NCI-H774 (cell line): Measurements from ENCODE around the gene OR51B6.
"Not testable (repeated sequence)": the region's sequence is repeated elsewhere in the genome, so short reads cannot be mapped to it uniquely, and the experiment has no call there.

Experiments
- DNase-seq: peaks from one replicate; lab custom pipeline; 2025; lab: John Stamatoyannopoulos, UW

OR51B6 gene, protein sequence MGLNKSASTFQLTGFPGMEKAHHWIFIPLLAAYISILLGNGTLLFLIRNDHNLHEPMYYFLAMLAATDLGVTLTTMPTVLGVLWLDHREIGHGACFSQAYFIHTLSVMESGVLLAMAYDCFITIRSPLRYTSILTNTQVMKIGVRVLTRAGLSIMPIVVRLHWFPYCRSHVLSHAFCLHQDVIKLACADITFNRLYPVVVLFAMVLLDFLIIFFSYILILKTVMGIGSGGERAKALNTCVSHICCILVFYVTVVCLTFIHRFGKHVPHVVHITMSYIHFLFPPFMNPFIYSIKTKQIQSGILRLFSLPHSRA

DNA sequence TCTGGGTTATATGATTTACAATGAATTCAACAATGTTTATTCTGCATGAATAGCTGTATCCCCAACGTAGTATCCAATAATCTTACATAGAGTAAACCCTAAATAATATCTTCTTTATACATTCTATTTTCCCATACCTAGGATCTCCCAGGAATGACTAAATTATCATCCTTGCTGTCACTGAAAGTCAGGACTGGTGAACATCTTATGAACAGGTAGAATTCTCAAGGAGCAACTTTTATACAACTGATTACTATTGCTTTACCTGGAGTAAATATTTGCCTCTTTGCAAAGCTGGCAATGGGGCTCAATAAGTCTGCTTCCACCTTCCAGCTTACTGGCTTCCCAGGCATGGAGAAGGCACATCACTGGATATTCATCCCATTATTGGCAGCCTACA is at the start of gene OR51B6:
OR51B6 (plus strand) TSS at position 301 of the 400 bp plus-strand sequence; CDS start at position 301, 0 bp downstream.
- no peak for DNase-seq

DNA sequence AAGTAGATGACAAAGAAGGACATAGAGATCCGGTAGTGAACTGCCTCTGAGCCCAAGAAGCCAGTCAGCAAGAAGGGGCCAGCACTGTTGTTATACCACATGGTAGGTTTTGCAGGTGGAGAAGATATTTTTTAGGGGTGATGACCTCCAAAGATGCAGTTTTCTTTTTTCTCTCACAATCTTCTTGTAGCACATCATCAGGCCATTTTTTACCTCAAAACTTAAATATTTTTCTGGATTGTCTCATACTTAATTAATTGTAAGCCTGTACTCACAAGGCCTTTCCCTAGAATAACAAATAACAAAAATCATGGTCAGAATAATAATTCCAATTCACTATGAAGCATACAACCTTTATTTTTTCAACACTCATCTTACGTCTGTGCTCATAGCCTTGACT is 49.5 kb upstream of the OR51B6 start, which contains the start of gene OR51B4:
OR51B4 (minus strand) TSS at position 101 of the 400 bp plus-strand sequence; CDS start at position 101, 0 bp downstream.
- no peak for DNase-seq

DNA sequence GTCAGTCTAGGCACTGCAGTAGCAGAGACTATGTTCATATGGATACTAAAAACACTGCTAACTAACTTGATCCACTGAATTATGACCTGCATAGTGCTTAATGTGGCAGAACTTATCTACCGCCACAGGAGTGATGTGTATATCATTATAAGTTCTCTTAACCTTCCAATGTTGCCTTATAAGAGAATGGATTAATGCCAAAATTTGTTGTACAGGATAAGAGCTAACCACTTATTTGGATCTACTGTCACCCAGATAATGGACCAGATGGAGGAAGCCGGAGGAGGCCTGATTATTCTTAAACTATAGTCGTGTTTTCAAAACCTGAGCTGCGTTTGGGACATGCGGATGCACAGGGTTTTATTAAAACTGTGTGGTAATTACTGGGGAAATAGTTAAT is 47.7 kb upstream of the OR51B6 start:
- no peak for DNase-seq

DNA sequence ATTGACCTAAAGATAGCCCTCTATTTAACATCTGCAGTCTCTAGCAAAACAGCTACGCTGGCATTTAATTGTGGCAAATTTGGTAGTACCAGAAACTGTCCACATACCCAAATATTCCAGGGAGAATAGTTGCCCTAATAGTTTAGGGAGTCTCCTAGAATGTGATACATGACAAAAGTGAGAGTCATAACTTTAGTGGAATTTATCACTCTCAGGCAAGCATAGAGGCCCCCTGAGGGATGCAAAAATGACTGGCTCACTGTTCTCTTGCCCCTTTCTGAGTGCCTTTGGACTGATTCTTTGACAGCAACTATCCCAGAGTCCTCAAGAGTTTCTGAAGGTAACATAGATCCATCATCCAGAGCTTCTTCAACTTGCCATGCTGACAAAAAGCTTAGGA is 47.3 kb upstream of the OR51B6 start:
- DNase-seq = no peak

DNA sequence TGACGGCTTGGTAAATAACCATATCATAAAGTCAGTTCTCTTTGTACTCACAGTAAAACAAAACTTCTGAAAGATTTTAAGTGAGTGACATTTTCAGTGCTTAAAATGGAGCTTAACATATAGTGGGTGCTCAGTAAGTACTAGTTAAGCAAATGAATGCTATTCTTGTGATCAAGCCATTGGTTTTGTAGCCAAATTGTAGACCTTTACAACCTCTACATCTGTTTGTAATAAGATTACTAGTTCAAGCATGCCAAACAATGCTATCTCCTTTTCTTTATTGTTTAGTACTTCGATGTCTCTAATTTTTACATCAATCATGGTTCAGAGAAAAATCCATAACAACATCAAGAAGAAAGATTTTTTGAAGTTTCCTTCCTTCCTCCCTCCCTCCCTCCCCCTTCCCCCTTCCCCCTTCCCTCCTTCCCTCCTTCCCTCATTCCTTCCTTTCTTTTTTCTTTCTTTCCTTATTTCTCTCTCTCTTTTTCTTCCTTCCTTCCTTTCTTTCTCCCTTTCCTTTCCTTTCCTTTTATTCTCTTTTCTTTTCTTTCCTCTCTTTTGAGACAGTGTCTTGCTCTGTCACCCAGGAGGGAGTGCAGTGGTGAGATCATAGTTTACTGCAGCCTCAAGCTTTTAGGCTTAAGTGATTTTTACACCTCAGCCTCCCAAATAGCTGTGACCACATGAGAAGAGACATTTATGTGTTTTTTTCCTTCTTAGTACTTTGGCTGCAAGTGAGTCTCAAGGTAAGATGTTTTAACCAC is 43.9 kb upstream of the OR51B6 start:
- DNase-seq = no peak

DNA sequence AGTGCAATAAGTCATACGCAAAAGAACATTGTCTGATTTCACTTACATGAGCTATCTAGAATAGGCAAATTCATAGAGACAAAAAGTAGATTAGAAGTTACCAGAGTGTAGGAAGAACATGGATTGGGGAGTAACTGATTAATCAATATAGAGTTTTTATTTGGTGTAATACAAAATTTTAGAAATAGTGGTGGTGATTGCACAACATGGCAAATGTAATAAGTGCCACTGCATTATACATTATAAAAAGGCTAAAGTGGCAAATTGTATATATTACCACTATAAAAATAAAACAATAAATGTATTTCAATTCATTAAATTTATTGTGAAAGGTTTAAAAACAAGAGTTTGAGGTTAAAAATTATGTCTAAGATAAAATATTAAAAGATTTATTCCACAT is 40.9 kb upstream of the OR51B6 start:
- no peak for DNase-seq

DNA sequence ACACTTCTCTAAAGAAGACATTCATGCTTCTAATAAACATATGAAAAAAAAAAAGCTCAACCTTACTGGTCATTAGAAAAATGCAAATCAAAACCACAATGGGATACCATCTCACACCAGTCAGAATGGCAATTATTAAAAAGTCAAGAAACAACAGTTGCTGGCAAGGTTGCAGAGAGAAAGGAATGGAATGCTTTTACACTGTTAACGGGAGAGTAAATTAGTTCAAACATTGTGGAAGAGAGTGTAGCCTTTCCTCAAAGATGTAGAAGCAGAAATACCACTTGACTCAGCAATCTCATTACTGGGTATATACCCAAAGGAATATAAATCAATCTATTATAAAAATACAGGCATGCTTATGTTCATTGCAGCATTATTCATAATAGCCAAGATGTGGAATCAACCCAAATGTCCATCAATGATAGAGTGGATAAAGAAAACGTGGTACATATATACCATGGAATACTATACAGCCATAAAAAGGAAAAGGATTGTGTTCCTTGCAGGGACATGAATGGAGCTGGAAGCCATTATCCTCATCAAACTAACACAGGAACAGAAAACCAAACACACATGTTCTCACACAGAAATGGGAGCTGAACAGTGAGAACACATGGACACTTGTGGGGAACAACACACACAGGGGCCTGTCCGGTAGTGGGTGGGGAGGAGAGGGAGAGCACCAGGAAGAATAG is 37.8 kb upstream of the OR51B6 start:
- DNase-seq = not testable (repeated sequence)

DNA sequence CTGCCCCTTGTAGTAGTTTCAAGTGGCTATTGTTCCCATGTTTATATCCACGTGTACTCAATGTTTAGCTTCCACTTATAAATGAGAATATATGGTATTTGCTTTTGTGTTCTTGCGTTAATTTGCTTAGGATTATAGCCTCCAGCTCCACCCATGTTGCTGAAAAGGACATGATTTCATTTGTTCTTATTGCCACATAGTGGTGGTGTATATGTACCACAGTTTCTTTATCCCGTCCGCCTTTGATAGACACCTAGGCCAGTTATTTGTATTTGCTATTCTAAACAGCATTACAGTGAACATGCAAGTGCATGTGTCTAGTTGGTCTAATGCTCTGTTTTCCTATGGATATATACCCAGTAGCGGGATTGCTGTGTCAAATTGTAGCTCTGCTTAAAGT is 34.0 kb upstream of the OR51B6 start:
- DNase-seq = no peak

DNA sequence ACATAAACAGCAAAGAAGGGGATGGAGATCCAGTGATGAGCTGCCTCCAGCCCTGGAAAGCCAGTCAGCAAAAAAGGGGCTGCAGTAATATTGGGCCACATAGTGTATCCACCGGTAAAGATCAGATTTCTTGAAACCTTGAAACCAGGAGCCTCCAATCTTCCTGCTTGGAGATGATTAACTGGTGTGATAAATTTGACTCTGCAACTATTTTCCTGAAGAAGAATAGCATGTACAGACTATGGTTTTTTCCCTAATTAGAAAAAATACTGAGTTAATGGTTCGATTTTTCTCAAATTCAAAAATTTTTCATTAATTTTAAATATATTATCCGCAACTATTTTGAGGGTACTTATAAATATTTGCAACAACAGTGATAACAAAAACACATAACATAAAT is 27.1 kb upstream of the OR51B6 start, which contains the start of gene OR51B2:
OR51B2 (minus strand) TSS at position 101 of the 400 bp plus-strand sequence; CDS start at position 101, 0 bp downstream.
- DNase-seq = no peak

DNA sequence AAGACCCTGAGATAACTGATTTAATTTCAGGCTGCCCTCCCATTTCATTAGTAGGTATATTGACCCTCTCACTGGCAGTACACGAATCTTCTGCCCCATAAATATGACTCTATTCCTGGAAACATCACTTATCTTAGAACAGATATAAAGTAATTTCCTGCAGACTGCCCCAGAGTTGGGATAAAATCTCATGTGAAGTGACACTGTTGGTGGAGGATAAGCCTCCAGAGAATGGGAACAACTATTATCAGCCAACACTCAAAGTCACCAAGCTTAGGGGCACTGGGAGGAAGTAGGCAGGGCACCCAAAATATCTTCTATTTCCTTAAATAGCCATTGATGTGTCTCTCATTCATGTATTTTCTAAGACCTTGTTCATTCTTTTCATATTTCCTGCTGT is 16.1 kb upstream of the OR51B6 start:
- DNase-seq = no peak

DNA sequence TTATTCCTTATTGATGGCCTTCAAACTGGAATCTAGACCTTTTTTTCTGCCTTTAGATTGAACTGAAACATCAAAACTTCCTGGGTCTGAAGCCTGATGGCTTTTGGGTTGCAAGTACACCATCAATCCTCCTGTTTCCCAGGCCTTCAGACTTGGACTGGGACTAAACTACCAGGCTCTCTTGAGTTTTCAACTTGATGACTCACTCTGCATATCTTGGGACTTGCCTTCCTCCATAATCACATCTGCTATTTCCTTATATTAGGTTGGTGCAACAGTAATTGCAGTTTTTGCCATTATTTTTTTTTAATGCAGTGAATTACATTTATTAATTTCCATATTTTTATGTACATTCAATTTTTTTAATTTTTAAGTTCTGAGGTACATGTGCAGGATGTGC is 15.0 kb upstream of the OR51B6 start:
- DNase-seq = no peak

DNA sequence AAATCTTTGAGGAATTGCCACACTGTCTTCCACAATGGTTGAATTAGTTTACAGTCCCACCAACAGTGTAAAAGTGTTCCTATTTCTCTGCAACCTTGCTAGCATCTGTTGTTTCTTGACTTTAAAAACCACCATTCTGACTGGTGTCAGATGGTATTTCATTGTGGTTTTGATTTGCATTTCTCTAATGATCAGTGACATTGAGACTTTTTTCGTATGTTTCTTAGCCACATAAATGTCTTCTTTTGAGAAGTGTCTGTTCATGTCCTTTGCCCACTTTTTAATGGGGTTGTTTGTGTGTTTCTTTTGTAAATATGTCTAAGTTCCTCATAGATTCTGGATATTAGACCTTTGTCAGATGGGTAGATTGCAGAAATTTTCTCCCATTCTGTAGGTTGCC is 14.1 kb upstream of the OR51B6 start:
- DNase-seq = not testable (repeated sequence)

DNA sequence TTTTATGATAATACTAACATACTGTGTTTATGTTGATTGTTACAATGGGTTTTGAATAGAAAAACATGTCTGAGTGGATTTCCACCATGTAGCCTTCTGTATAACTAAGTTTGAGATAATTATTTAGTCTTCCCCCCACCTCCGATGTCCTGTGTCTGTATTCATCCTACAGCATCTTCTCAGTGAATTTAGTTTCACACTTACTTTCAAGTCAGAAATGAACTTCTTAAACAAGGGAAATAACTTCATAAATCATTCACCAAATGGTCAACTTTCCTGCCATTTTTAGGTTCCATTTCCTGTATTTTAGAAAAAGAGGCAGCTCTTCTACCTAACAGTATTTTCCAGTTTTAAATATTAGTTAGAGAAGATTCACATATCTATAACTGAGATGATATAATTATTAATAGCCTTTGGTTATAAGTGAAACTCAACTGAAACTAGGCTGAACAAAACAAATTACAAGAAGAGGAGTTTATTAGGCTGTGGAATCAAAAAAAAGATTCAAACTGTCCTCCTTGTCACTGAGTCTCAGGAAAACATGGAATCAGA is 11.5 kb upstream of the OR51B6 start:
- no peak for DNase-seq

DNA sequence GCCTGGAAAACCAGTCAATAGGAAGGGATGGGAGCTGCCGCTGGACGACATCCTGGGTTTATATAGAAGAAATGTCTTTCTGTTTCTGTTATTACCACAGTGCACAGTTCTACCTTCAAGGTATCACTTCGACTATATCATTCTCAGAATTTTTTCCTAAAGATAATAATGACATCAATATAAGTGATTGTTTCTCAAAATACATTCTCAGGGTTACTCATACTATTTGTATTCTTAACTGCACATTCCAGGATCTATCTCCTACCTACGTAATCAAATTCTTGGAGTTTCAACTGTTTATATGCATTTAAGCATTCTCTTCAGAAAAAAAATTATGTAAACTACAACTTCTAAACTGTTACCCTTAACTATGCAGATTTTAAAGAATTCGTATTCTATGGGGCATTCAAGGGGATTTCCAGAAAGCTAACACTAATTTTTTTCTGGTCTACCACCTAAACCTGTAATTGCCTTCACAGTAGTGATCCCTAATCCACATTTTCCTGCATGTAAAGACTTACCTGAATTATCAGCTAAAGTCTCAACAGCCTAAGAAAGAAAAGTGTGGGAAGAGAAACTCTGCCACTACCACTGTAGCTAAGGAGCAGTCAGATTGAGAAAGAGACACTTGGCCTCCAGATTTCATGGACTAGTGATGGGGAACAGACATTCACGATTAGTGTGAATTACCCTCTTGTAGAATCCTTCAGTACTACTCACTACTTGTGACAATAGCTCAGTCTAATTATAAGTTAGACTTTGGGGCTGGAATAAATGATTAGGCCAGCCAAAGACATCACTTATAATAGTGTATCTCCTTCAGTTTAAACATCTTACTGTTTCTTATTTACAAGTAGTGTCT is 7.6 kb upstream of the OR51B6 start, which contains the start of gene OR51B5:
OR51B5 (minus strand) TSS at position 51 of the 862 bp plus-strand sequence; CDS start at position 51, 0 bp downstream.
- DNase-seq = no peak

DNA sequence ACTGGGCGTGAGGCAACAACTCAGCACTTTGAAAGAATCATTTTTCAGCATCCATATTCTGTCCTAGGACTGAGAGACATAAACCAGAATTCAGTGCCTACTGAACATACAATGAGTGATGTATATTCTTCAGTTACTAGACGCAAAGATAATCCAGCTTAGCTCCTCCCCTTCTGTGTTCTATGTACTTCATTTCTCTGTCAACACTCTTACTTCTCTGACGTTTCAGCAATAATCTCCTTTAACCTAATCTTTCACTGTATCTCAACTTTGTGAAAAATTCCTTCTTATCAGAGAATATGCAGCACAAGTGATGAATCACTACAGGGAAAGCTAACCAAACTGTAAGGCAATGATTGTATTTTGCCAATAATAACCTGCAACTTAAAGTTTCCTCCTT is 5.5 kb upstream of the OR51B6 start:
- DNase-seq = no peak

DNA sequence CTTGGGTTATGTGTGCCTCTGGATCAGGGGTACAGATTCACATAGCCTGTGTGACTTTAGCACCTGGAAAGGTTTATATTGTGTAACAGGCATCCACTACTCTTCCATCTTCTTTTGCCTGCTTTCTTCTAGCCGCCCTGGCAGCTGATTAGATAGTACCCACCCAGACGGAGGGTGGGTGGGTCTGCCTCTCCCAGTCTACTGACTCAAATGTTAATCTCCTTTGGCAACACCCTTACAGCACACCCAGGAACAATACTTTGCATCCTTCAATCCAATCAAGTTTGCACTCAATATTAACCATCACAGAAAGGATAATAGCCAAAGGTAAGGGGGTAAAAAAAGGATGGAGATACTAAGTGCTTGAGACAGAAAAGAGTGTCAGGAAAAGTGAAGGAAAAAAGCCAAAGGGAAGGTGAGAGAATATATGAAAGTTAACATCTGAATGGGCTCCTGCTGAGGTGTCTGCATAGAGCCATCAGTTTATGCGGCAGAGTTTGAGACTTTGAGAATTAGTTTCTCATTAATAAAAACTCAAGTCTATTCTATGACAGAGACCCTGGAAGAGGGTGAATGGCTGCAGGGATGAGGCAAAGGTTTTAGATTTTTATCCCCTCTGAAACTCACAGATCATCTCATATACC is 2.6 kb upstream of the OR51B6 start:
- DNase-seq = no peak

DNA sequence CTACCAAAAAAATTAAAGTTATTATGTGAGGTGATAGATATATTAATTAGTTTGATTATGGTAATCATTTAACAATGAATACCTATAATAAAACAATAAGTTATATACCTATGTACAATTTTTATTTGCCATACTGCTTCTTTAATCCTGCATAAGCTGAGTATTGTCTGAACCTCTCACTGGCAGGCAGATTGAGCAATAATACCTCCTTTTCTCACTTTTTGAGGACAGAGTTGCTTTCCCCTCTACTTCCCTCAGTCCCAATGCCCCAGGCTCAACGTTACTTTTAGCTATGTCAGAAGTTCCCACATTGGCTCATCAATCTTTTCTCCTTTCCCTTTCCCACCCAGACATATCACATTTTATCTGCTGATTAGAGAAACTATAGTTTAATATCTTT is 1.8 kb upstream of the OR51B6 start:
- DNase-seq = no peak

DNA sequence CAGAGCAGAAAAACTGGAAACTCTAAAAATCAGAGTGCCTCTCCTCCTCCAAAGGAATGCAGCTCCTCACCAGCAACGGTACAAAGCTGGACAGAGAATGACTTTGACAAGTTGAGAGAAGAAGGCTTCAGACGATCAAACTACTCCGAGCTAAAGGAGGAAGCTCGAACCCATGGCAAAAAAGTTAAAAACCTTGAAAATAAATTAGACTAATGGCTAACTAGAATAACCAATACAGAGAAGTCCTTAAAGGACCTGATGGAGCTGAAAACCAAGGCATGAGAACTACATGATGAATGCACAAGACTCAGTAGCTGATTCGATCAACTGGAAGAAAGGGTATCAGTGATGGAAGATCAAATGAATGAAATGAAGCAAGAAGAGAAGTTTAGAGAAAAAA is 4.7 kb downstream of the OR51B6 start:
- not testable (repeated sequence) for DNase-seq

DNA sequence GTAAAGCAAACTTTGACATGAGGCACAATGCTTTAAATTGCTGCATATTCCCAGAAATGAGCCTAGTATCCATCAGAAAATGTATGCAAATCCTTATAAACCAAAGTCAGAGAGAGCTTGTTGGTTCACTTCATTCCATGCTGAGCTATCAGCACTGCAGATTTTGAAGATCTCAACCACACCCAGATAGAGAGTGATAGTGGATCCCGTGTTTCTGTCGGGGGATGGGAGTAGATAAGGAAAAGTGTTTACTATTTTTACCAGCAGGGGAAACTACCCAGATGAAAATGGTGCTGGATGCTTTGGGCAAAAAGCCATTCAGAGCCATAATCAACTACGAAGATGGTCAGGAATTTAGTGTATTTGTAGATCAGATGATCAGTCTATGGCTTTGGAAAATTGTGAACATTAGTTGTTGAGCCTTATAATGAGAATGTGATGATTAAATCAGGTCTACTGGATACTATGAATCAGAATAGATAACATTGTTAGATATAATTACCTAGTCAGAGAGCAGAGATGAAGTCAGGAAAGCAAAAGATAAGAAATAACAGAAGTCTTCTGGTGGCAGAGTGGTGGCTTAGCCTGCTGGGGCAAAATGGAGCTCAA is 10.8 kb downstream of the OR51B6 start:
- no peak for DNase-seq

DNA sequence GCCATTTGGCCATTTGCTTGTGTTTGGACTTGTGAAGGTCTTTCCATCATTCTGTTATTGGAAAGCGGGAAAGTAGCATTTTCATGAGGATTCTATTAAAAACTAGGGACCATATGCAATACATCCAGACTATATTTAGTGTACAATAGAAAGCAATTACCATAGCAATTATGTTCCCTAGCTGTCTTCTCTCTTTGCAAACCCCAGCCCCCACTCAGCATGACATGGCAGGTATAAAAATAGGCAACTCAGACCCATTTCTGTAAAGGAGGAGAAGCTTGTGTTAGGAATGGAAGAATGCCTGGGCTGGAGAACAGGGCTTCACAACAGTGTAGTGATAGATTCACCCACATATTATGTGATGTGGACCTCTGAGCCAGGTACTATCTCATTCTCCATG is 12.4 kb downstream of the OR51B6 start:
- DNase-seq = no peak
